ENCODE results near the gene LYVE1.

DNA sequence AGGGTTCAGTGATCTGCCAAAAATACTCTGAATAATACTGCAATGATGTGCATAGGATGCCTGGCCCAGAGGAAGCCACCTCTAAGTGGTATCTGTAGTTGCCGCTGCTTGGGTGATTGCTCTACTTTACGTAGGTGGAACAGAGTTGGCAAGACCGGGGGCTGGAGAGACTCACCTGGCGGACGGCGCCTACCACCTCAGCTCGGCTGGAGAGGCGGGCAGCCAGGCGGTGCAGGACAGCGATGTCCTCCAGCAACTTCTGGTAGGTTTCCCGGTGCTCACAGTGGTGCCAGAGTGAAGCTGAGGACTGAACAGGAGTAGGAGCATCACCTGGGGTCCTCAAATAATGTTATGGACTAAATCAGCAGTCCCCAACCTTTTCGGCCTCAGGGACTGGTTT lies 34.5 kb upstream of the LYVE1 start:
- no peak for TF ChIP-seq CTCF (IDR thresholded peaks at IDR 0.05)
- no peak for TF ChIP-seq POLR2A (IDR thresholded peaks at IDR 0.05)
- no peak for TF ChIP-seq POLR2AphosphoS5 (IDR thresholded peaks at IDR 0.05)
- TF ChIP-seq EP300 (IDR thresholded peaks at IDR 0.05), result no peak
